HG03521 (cell line): ENCODE measurements around the gene DNAJC13.

Experiments used
- ATAC-seq: cut with Tn5 transposase; IDR thresholded peaks from one replicate; pipeline ENCODE4 v1.9.1; 2021; ENCODE audit warnings: mild to moderate bottlenecking, moderate library complexity; ENCODE audit not compliant: unreplicated experiment

The DNAJC13 gene

DNA sequence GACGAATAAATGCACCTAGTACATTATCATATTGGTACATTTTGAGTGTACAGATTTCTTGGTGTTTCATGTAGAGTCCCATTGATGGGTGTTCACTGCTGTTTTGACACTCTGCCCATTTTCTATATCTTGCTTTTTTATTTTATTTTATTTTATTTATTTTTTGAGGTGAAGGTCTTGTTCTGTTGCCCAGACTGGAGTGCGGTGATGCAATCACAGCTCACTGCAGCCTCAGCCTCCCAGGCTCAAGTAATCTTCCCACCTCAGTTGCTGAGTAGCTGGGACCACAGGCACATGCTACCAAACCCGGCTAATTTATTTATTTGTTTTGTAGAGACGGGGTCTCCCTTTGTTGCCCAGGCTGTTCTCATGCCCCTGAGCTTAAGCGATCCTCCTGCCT is 44.2 kb downstream of the DNAJC13 start:
- ATAC-seq: no peak

DNA sequence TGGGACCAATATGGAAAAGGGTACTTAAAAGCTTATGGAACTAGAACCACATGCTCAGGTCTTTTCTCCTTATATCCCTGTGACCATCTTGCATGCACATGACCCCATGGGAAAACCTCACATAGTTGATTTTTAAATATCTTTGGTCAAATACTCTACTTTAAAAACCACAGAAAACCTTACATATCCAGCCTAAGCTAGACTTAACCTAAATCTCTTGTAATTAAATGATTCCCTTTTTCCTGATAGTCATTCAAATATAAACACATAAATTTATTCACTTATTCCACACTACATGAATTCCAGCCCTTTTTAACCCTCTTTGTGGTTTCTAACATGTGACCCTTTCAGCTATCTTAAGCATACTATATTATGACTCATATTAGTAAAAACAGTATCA is 46.8 kb downstream of the DNAJC13 start:
- no peak for ATAC-seq

DNA sequence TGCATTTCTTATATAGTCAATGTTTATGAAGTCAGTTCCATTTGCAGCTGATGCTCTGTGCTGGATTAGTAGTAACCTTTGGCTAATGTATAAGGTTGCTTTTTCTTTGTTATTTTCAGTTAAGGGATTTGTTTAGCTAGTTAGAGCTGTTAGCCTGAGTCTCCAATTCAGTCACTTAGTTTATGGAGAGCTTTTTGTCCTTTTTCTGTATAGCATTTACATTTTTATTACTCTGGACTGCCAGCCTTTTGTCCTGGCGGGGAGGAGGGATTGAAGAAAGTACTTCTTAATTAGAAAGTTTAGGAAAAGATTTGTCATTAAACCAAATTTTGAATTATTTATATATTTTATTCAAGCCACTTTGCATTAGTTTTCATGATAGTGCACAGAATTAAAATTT is 52.0 kb downstream of the DNAJC13 start:
- no peak for ATAC-seq

DNA sequence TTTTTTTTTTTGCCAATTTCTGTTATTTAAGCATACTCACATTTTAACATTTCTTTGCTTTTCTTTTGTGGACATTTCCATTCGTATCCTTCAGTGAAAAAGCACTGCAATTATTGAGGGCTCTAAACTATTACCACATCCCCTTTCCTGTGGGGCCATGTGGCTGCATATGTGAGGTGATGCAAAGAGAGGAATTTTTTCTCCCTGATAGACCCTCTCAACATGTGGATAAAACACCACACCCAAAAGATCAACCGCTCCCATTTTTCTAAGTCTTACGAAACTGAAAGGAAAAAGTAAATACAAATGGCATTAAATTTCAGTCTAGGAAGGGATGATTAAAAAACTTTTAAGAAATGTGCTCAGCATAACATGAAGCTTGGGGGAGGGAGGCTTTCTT is 68.8 kb downstream of the DNAJC13 start:
- ATAC-seq: no peak

- ATAC-seq: no peak
These were observed 70.8 kb downstream of the DNAJC13 start for GRCh38 chr3:132488151-132488550.

DNA sequence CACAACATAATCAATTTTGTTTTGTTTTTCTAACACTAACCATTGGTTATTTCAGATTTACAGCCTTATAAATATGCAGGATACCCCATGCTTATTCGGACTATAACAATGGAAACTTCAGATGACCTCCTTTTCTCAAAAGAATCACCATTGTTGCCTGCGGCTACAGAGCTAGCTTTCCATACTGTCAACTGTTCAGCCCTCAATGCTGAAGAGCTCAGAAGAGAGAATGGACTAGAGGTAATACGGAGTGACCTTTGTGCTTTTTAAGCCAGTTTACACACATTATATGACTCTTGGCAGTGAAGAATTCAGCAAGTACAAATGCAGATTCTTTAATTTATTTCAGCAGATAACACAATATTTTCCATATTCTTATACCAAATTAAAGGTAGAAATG is 81.8 kb downstream of the DNAJC13 start:
- ATAC-seq: no peak

GRCh38 chr3:132503559-132503958 is 86.3 kb downstream of the DNAJC13 start:
- no peak for ATAC-seq

GRCh38 chr3:132504375-132504933 is 87.2 kb downstream of the DNAJC13 start:
- no peak for ATAC-seq

- ATAC-seq: no peak
These were observed 90.4 kb downstream of the DNAJC13 start for GRCh38 chr3:132507657-132508056.

DNA sequence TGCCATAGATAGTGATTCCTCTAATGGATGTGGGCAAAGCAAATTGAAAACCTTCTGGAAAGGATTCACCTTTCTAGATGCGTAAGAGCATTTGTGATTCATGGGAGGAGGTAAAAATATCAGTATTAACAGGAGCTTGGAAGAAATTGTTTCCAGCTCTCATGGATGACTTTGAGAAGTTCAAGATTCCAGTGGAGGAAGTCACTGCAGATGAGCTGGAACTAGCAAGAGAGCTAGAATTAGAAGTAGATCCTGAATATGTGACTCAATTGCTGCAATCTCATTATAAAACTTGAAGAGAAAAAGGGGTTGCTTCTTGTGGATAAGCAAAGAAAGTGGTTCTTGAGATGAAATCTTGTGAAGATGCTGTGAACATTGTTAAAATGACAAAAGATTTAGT is 91.8 kb downstream of the DNAJC13 start:
- ATAC-seq: no peak

DNA sequence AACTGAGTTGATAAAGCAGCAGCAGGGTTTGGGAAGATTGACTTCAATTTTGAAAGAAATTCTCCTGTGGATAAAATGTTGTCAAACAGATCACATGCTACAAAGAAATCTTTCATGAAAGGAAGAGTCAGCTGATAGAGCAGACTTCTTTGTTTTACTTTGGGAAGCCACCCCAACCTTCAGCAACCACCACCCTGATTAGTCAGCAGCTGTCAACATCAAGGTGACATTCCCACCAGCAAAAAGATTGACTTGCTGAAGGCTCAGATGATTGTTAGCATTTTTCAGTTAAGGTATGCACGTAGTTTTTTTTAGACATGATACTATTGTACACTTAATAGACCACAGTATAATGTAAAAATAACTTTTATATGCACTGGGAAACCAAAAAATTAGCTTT is 92.2 kb downstream of the DNAJC13 start:
- ATAC-seq: no peak

GRCh38 chr3:132513057-132513456 is 95.8 kb downstream of the DNAJC13 start:
- ATAC-seq: no peak

GRCh38 chr3:132517311-132517710 is 100.0 kb downstream of the DNAJC13 start:
- ATAC-seq: no peak

DNA sequence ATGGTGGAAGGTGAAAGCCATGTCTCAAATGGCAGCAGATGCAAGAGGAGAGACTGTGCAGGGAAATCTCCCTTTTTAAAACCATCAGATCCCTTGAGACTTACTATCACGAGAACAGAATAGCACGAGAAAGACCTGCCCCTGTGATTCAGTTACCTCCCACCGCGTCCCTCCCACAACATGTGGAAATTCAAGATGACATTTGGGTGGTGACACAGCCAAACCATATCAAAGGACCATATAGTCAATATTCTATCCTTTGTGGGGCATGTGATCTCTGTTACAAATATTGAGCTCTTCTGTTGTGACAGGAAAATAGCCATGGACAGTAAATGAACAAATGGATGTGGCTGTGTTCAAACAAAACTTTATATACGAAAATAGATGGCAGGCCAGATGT is 102.6 kb downstream of the DNAJC13 start:
- ATAC-seq: no peak

GRCh38 chr3:132521901-132522300 is 104.6 kb downstream of the DNAJC13 start:
- no peak for ATAC-seq

DNA sequence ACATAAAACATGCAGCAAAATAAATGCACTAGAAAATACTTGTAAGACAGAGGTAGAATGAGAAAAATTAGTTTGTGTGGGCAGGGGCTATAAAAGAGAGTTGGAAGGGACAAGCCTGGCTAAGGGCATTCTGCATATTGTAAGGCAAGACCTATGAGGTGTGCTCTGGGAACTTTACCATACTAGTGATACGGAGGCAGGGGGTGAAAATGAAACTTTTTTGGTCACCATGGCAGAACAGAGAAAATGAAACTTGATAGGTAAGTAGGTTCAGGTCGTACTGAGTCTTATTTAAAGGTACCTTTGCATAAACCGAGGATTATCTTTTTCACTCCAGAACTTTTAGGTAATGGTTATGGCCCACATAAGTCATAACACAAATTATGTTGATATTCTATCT is 105.1 kb downstream of the DNAJC13 start:
- ATAC-seq: peak; percentile 81

DNA sequence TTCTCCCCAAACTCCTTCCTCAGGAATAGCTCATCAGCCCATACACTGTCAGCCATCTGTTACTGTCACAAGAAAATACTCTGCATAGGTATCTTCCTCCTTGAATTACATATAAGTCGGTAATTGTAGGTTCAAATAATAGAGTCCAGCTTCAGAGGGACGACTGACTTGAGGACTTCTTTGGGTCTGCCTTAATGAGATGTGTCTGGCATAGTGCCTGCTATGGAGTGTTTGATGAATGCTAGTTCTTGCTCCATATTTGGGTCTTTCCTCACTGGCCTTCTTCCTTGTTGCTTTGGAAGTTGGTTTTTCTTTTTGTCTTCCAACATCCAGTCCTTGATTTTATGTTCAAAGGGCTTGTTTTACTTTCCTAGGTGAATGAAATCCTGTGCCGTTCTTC is 113.3 kb downstream of the DNAJC13 start:
- ATAC-seq: no peak

GRCh38 chr3:132535575-132536441 is 118.5 kb downstream of the DNAJC13 start:
- ATAC-seq: no peak

DNA sequence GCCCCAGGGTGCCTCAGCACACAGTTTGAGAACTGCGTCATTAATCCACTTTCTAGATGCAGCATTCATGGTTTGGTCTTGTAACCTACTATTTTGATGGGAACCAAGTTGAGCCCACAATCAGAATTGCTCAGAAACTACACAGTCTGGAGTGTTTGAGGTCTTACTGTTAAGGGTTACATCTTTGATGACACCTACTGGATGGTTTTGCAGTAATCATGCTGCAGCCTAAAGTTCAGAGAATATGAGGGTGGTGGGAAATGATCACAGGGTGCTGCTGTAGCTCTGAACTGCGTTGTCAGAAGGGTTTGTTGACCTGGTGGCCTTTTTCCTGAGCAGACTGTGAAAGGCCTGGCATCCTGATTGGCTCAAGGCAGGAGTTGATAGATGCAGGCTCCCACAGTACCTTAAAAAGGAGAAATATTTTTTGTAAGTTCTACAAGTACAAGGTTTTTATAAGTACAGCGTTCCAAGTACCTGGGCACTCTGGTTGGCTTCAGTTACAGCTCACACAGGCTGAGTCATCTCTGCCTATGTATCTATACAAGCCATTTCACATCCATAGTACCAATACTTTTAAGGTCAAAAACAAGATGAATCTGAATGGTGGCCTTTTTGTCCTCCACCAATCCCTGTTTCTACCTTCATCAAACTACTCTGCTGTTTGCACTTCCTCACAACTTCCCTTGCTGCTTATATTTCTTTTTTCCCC is 119.3 kb downstream of the DNAJC13 start:
- ATAC-seq: no peak

- ATAC-seq: no peak
These were observed 120.0 kb downstream of the DNAJC13 start for GRCh38 chr3:132537297-132537696.

GRCh38 chr3:132538072-132538471 is 120.8 kb downstream of the DNAJC13 start:
- ATAC-seq: no peak

- ATAC-seq: no peak
These were observed 122.4 kb downstream of the DNAJC13 start for GRCh38 chr3:132539681-132540080.
